ENCODE measurements around the gene ORAI1. TPM values are rescaled to one million over a fixed set of nuclear protein-coding genes. Genes with fewer than 3 reads are reported as not detected.

Gene ORAI1
- total RNA-seq, 2 donors from 2014 or later = 4.7 to 6.6 TPM

Other genes starting within 250 kb of the ORAI1 start
- 10 to 100 TPM; 55.5 to 55.8 TPM for gene RNF34, start 226.4 kb upstream of the ORAI1 start, total RNA-seq
- gene KDM2B, start 45.5 kb upstream of the ORAI1 start, total RNA-seq = 10 to 100 TPM; 15.0 to 22.5 TPM
- under 1 TPM in 1 of 2 donors, not detected in 1; 0.78 TPM for gene MORN3, start 43.1 kb downstream of the ORAI1 start, total RNA-seq
- 1 to 10 TPM; 7.3 to 8.8 TPM for gene TMEM120B, start 86.2 kb downstream of the ORAI1 start, total RNA-seq
- gene RHOF, start 167.2 kb downstream of the ORAI1 start, total RNA-seq = 10 to 100 TPM; 12.0 to 30.2 TPM
- gene SETD1B, start 177.5 kb downstream of the ORAI1 start, total RNA-seq = 10 to 100 TPM; 21.9 to 32.7 TPM
- 1 to 10 TPM; 1.2 to 6.8 TPM for gene HPD, start 232.3 kb downstream of the ORAI1 start, total RNA-seq

Measured in thoracic aorta (tissue), 2 donors.